A549 (cell line): ENCODE measurements around the gene H6PD. TPM values are rescaled to one million over a fixed set of nuclear protein-coding genes. Genes with fewer than 3 reads are reported as not detected.

Source experiments
- ATAC-seq, 2 experiments: fragments of 200-7000 bp in 1 of 2; fragments of >200 bp in 1 of 2; cut with Nextera tagmentation in 1 of 2; cut with Tn5 transposase in 1 of 2; 3 replicates each; pipeline versions ENCODE4 v1.8.0 to v1.9.1; 2018 to 2020; ENCODE audit warnings: mild to moderate bottlenecking in 1 of 2, moderate library complexity in 1 of 2
- CTCF ChIA-PET: fragments of 300-600 bp; sonication (Branson Sonifier 250); formaldehyde crosslinking; extraction: SDS; loops from one replicate; lab custom pipeline; 2021; ENCODE audit warnings: antibody characterized with exemption, inconsistent platforms; lab: Yijun Ruan, JAX
- POLR2A ChIA-PET: fragments of 350-600 bp; formaldehyde crosslinking; extraction: SDS; loops from one replicate; lab custom pipeline; 2021; ENCODE audit warnings: antibody characterized with exemption, inconsistent platforms; lab: Yijun Ruan, JAX
- DNase-seq, 2 experiments: peaks; one replicate each; pipeline versions ENCODE4 v3.0.0 to v3.0.0-alpha.2; 2011 to 2016; ENCODE audit warnings: low read depth in 1 of 2, low spot score in 1 of 2
- FAIRE-seq: peaks from 2 replicates; lab custom pipeline; 2011; peaks lifted over from hg19 to GRCh38; lab: Jason Lieb, UNC
- H3K27ac ChIP-seq, 2 experiments: fragments of >200 bp; sonication (Bioruptor Twin); formaldehyde crosslinking; 3 replicates each; pipeline ENCODE4 v1.5.1; 2016 to 2017
- H3K4me1 ChIP-seq: fragments of >200 bp; sonication (Bioruptor Twin); formaldehyde crosslinking; 3 replicates; pipeline ENCODE4 v1.6.1; 2016
- H3K4me2 ChIP-seq: fragments of >200 bp; sonication (Bioruptor Twin); formaldehyde crosslinking; 3 replicates; pipeline ENCODE4 v1.6.1; 2016
- H3K4me3 ChIP-seq: fragments of >200 bp; sonication (Bioruptor Twin); formaldehyde crosslinking; 3 replicates; pipeline ENCODE4 v1.5.1; 2016
- H3K9me3 ChIP-seq: fragments of >200 bp; sonication (Bioruptor Twin); formaldehyde crosslinking; 3 replicates; pipeline ENCODE4 v1.6.1; 2016
- EHMT2 ChIP-seq: fragments of 200-600 bp; sonication (generic); IDR thresholded peaks from 2 replicates; pipeline ENCODE4 v1.6.1; 2016; ENCODE audit warnings: antibody characterized with exemption, low read depth, mild to moderate bottlenecking, moderate library complexity
- ESRRA ChIP-seq: fragments of 150-350 bp; IDR thresholded peaks from 2 replicates; pipeline ENCODE4 v1.6.1; 2014; ENCODE audit warnings: mild to moderate bottlenecking, low read length, borderline replicate concordance
- FOXS1 ChIP-seq: fragments of 250-450 bp; sonication (Bioruptor Pico); IDR thresholded peaks from 2 replicates; pipeline ENCODE4 v1.5.0; 2020; ENCODE audit warnings: mild to moderate bottlenecking, moderate library complexity
- GATA3 ChIP-seq: IDR thresholded peaks from 2 replicates; pipeline ENCODE4 v1.6.1; 2012; ENCODE audit warnings: borderline replicate concordance
- HDAC2 ChIP-seq: fragments of 200-600 bp; sonication (generic); IDR thresholded peaks from 2 replicates; pipeline ENCODE4 v1.6.1; 2016
- KDM1A ChIP-seq: fragments of 200-600 bp; sonication (generic); IDR thresholded peaks from 2 replicates; pipeline ENCODE4 v1.6.1; 2016; ENCODE audit warnings: low read depth, mild to moderate bottlenecking
- NPAS2 ChIP-seq: fragments of 250-450 bp; sonication (Bioruptor Pico); IDR thresholded peaks from 2 replicates; pipeline ENCODE4 v1.8.0; 2022; ENCODE audit warnings: mild to moderate bottlenecking, moderate library complexity, borderline replicate concordance
- NR3C1 ChIP-seq: fragments of >200 bp; sonication (Bioruptor Twin); formaldehyde crosslinking; IDR thresholded peaks from 3 replicates; pipeline ENCODE4 v1.6.1; 2017
- PHF8 ChIP-seq: fragments of 200-600 bp; sonication (generic); IDR thresholded peaks from 2 replicates; pipeline ENCODE4 v1.6.1; 2016; ENCODE audit warnings: low read depth, mild to moderate bottlenecking, antibody characterized with exemption, moderate library complexity, borderline replicate concordance
- RAD21 ChIP-seq, 2 experiments: fragments of >200 bp in 1 of 2; sonication (Bioruptor Twin) in 1 of 2; formaldehyde crosslinking in 1 of 2; IDR thresholded peaks in 1 of 2; conservative IDR thresholded peaks in 1 of 2; 2 replicates in 1 of 2; 3 replicates in 1 of 2; pipeline ENCODE4 v1.6.1; 2012 to 2018; ENCODE audit warnings: inconsistent platforms in 1 of 2
- RARB ChIP-seq: fragments of 250-450 bp; sonication (Bioruptor Pico); IDR thresholded peaks from 2 replicates; pipeline ENCODE4 v1.8.0; 2021; ENCODE audit warnings: mild to moderate bottlenecking, moderate library complexity
- RFX5 ChIP-seq: fragments of 450-650 bp; IDR thresholded peaks from 2 replicates; pipeline ENCODE4 v1.7.1; 2014; ENCODE audit warnings: antibody characterized with exemption, mild to moderate bottlenecking, moderate library complexity
- RNF2 ChIP-seq: fragments of 200-600 bp; sonication (generic); IDR thresholded peaks from 2 replicates; pipeline ENCODE4 v1.6.1; 2016; ENCODE audit warnings: low read depth, mild to moderate bottlenecking, antibody characterized with exemption, moderate library complexity, borderline replicate concordance
- ZFP36 ChIP-seq: fragments of 450-650 bp; IDR thresholded peaks from 2 replicates; pipeline ENCODE4 v1.6.1; 2014; ENCODE audit warnings: borderline replicate concordance; ENCODE audit not compliant: partially characterized antibody
- WGBS: methylation state at CpG from one replicate; pipeline ENCODE4 v1.1.6; 2017; ENCODE audit errors: missing lambda C conversion rate; 5-methylcytosine and 5-hydroxymethylcytosine counted together
- polyA plus RNA-seq, 4 experiments: library from polyadenylated mRNA; depleted of rRNA in 3 of 4; stranded (reverse); fragments of >200 nt; fragmentation: RNase III in 1 of 4; extraction: RNeasy Plus Mini Kit Qiagen cat#74134 plus additional on column Dnase treatment in 1 of 4; gene quantifications; 2 replicates in 3 of 4; 3 replicates in 1 of 4; pipeline ENCODE4 v1.2.3, GENCODE V29; 2011 to 2017
- TF ChIP-seq, protein P1 (sequence below): fragments of 250-450 bp; sonication (Bioruptor Pico); IDR thresholded peaks from 2 replicates; pipeline ENCODE4 v1.5.0; 2021; ENCODE audit warnings: mild to moderate bottlenecking, moderate library complexity, borderline replicate concordance
- TF ChIP-seq, protein P2 (sequence below): fragments of 450-650 bp; IDR thresholded peaks from 2 replicates; pipeline ENCODE4 v1.6.1; 2014; ENCODE audit warnings: antibody characterized with exemption
- TF ChIP-seq, protein P3 (sequence below): fragments of >200 bp; sonication (Bioruptor Twin); formaldehyde crosslinking; IDR thresholded peaks from 3 replicates; pipeline ENCODE4 v1.6.1; 2016

H6PD gene
- polyA plus RNA-seq, 2 of the 4 experiments (the other 2 are of a cell fraction), result 6.0 to 7.9 TPM

- H3K4me2 ChIP-seq, result peak overlapping the region; percentile 98
- POLR2A ChIA-PET, result no interaction called here
- peaks cover 72% of the 10 kb centered on the region for H3K4me1 ChIP-seq
- DNase-seq (peak in 1 of 2 experiments; percentile 72), FAIRE-seq (no peak), ATAC-seq (peak in 1 of 2 experiments; percentile 15; a peak in 3 of 6 replicates)
- 41% methylated on average over 10 of the region's 10 CpGs for WGBS
- TF ChIP-seq, protein P1, sequence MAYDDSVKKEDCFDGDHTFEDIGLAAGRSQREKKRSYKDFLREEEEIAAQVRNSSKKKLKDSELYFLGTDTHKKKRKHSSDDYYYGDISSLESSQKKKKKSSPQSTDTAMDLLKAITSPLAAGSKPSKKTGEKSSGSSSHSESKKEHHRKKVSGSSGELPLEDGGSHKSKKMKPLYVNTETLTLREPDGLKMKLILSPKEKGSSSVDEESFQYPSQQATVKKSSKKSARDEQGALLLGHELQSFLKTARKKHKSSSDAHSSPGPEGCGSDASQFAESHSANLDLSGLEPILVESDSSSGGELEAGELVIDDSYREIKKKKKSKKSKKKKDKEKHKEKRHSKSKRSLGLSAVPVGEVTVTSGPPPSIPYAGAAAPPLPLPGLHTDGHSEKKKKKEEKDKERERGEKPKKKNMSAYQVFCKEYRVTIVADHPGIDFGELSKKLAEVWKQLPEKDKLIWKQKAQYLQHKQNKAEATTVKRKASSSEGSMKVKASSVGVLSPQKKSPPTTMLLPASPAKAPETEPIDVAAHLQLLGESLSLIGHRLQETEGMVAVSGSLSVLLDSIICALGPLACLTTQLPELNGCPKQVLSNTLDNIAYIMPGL (CRISPR knock-in tag), result no peak
- TF ChIP-seq ZFP36 (peak; percentile 70), PHF8 (no peak), NPAS2 (CRISPR knock-in tag) (no peak), ESRRA (no peak), GATA3 (no peak), RAD21 (conservative IDR thresholded peaks at IDR 0.05 in 1 of 2, IDR thresholded peaks at IDR 0.05 in 1 of 2) (peak in 1 of 2 experiments; percentile 18; a peak in 1 of 5 replicates), NR3C1 (no peak)
- TF ChIP-seq, protein P2, sequence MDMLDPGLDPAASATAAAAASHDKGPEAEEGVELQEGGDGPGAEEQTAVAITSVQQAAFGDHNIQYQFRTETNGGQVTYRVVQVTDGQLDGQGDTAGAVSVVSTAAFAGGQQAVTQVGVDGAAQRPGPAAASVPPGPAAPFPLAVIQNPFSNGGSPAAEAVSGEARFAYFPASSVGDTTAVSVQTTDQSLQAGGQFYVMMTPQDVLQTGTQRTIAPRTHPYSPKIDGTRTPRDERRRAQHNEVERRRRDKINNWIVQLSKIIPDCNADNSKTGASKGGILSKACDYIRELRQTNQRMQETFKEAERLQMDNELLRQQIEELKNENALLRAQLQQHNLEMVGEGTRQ, result no peak
- CTCF ChIA-PET, result interaction anchor here (0.6 to 1.4 kb wide), 4 partner anchors 98 to 743 kb away, joined by 3 to 4 read pairs (median 3); no protein-coding TSS in a partner anchor
- no peaks in the 10 kb centered on the region for H3K9me3 ChIP-seq
- H3K27ac ChIP-seq, result peak overlapping the region; percentile 93 to 99
- H3K4me3 ChIP-seq, result peak overlapping the region; percentile 96
Observed at GRCh38 chr1:9294910-9295636, 60.5 kb downstream of the H6PD start.

DNA sequence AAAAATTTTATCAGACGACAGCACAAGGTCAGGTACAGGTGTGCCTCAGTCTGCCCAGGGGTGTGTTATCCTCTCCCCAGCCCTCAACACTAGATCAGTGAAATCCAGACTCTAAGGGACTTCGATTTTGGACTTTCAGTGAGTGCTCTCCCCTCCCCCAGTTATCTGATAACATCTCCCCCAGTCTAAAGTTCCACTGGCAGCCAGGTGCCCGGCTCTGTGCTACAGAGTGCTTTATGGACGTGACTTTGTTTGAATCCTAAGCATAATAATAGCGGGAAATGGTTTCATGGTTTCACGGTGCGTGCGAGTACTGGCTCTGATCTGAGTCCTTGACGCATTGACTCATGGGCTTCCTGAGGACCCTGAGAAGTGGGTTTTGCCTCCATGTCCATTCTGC is 61.3 kb downstream of the H6PD start:
- FAIRE-seq, result no peak
- peak overlapping the region; percentile 93 to 99; a peak in 5 of 6 replicates for H3K27ac ChIP-seq
- DNase-seq, result no peak
- ChIA-PET POLR2A (no interaction called here), CTCF (interaction anchor here (1.4 kb wide), 1 partner anchor 160 kb away, joined by 3 read pairs; no protein-coding TSS in a partner anchor)
- peaks cover 73% of the 10 kb centered on the region for H3K4me1 ChIP-seq
- no peaks in the 10 kb centered on the region for H3K9me3 ChIP-seq
- WGBS, result 86% methylated on average over 9 of the region's 9 CpGs
- TF ChIP-seq KDM1A, result no peak
- peak overlapping the region; percentile 98 for H3K4me2 ChIP-seq
- no peak overlapping the region for H3K4me3 ChIP-seq
- no peak for ATAC-seq

GRCh38 chr1:9296850-9297249 is 62.3 kb downstream of the H6PD start:
- FAIRE-seq, result no peak
- no peaks in the 10 kb centered on the region for H3K9me3 ChIP-seq
- peak overlapping the region in 1 of 2 experiments; percentile 99; a peak in 3 of 6 replicates for H3K27ac ChIP-seq
- 86% methylated on average over 6 of the region's 6 CpGs for WGBS
- ChIA-PET POLR2A (no interaction called here), CTCF (interaction anchor here (0.6 to 0.7 kb wide), 2 partner anchors 30 to 193 kb away, joined by 3 read pairs; no protein-coding TSS in a partner anchor)
- H3K4me3 ChIP-seq, result no peak overlapping the region
- peak overlapping the region; percentile 98; the same call in 1 of the 3 replicates for H3K4me2 ChIP-seq
- H3K4me1 ChIP-seq, result peaks cover 73% of the 10 kb centered on the region
- no peak for DNase-seq
- ATAC-seq, result no peak
- TF ChIP-seq, protein P3, sequence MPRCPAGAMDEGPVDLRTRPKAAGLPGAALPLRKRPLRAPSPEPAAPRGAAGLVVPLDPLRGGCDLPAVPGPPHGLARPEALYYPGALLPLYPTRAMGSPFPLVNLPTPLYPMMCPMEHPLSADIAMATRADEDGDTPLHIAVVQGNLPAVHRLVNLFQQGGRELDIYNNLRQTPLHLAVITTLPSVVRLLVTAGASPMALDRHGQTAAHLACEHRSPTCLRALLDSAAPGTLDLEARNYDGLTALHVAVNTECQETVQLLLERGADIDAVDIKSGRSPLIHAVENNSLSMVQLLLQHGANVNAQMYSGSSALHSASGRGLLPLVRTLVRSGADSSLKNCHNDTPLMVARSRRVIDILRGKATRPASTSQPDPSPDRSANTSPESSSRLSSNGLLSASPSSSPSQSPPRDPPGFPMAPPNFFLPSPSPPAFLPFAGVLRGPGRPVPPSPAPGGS, result no peak
- TF ChIP-seq EHMT2 (no peak), RARB (no peak), RNF2 (no peak), HDAC2 (no peak), FOXS1 (CRISPR knock-in tag) (no peak), RFX5 (no peak)
